Activated B cell treated with CpG ODN at 0.5 μM for 24 hours (primary cell): ENCODE results near the gene PLXNA4. TPM values are rescaled to one million over a fixed set of nuclear protein-coding genes. Genes with fewer than 3 reads are reported as not detected.

Source experiments
- ATAC-seq: fragments of 200-7000 bp; cut with Tn5 transposase; one replicate; pipeline ENCODE4 v1.10.0; 2021; ENCODE audit warnings: low read depth, mild to moderate bottlenecking, moderate library complexity
- CTCF ChIA-PET: fragments of 350-600 bp; sonication (Branson Sonifier 250); formaldehyde crosslinking; loops from one replicate; lab custom pipeline; 2021; ENCODE audit warnings: antibody characterized with exemption; lab: Charles Lee
- POLR2A ChIA-PET: fragments of 350-600 bp; sonication (Branson Sonifier 250); formaldehyde crosslinking; loops from one replicate; lab custom pipeline; 2021; ENCODE audit warnings: antibody characterized with exemption; lab: Charles Lee
- DNase-seq: peaks from one replicate; pipeline ENCODE4 v3.0.0; 2022
- H3K27ac Mint-ChIP-seq: one replicate; pipeline ENCODE4 v1.8.0; 2020; ENCODE audit warnings: mixed read lengths
- H3K27me3 Mint-ChIP-seq: one replicate; pipeline ENCODE4 v1.8.0; 2021; ENCODE audit warnings: mixed read lengths
- H3K36me3 Mint-ChIP-seq: one replicate; pipeline ENCODE4 v1.8.0; 2021; ENCODE audit warnings: low read depth, mixed read lengths
- H3K4me1 Mint-ChIP-seq: one replicate; pipeline ENCODE4 v1.8.0; 2021; ENCODE audit warnings: mixed read lengths
- H3K4me3 Mint-ChIP-seq: one replicate; pipeline ENCODE4 v1.8.0; 2020; ENCODE audit warnings: mild to moderate bottlenecking, mixed read lengths
- H3K9me3 Mint-ChIP-seq: one replicate; pipeline ENCODE4 v1.8.0; 2020; ENCODE audit warnings: mixed read lengths
- intact Hi-C: fragments of 100-400 bp; cut with micrococcal nuclease; formaldehyde crosslinking; loops from one replicate; pipeline ENCODE4 v1.15.1; 2024
- total RNA-seq: library from RNA; stranded (reverse); gene quantifications from 2 replicates; pipeline ENCODE4 v1.2.3, GENCODE V29; 2022
- TF ChIP-seq, protein P1 (sequence below): fragments of 200-600 bp; IDR thresholded peaks from one replicate; pipeline ENCODE4 v1.8.0; 2022; ENCODE audit warnings: antibody characterized with exemption, mild to moderate bottlenecking

PLXNA4 gene
- total RNA-seq, 1 donor from 2014 or later = not detected

DNA sequence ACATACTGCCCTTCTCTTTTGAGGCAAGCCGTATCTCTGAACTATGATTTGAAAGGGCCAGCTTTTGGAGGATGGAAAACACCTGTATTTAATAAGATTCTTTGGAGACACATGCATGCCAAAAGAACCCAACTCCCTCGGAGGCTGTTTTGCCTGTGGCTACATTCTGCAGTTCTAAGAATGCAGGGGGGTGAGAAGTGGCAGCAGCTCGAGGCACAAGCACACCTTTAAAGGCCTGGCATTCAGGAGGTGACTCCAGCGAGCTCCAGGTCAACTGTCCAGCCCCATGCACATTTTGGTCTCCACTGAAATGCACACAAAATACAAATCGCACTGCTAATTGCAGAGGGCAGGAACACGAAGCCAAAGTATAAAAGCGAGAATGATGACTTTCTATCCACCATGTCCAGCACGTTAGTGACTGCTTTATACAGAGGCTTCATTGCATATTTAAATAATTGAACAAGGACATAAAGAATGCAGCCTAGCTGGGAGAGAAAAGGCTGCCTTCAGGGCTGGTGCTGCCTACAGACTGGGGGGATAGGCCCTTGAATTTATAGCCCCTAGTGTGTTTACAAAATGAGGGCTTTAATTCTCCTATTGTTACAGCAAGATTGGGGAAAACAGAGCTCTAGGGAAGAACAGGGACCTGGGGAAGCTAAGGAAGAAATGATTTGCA, 359.3 kb downstream of the PLXNA4 start:
- no peaks in the 10 kb centered on the region for H3K4me1 Mint-ChIP-seq
- no peaks in the 10 kb centered on the region for H3K9me3 Mint-ChIP-seq
- no peak for DNase-seq
- intact Hi-C loops = no loop called here
- H3K27ac Mint-ChIP-seq = no peak overlapping the region
- no peaks in the 10 kb centered on the region for H3K36me3 Mint-ChIP-seq
- H3K4me3 Mint-ChIP-seq = no peak overlapping the region
- no peaks in the 10 kb centered on the region for H3K27me3 Mint-ChIP-seq
- POLR2A ChIA-PET = no interaction called here
- TF ChIP-seq, protein P1, sequence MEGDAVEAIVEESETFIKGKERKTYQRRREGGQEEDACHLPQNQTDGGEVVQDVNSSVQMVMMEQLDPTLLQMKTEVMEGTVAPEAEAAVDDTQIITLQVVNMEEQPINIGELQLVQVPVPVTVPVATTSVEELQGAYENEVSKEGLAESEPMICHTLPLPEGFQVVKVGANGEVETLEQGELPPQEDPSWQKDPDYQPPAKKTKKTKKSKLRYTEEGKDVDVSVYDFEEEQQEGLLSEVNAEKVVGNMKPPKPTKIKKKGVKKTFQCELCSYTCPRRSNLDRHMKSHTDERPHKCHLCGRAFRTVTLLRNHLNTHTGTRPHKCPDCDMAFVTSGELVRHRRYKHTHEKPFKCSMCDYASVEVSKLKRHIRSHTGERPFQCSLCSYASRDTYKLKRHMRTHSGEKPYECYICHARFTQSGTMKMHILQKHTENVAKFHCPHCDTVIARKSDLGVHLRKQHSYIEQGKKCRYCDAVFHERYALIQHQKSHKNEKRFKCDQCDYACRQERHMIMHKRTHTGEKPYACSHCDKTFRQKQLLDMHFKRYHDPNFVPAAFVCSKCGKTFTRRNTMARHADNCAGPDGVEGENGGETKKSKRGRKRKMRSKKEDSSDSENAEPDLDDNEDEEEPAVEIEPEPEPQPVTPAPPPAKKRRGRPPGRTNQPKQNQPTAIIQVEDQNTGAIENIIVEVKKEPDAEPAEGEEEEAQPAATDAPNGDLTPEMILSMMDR = no peak
- no peak for ATAC-seq
- CTCF ChIA-PET = no interaction called here

DNA sequence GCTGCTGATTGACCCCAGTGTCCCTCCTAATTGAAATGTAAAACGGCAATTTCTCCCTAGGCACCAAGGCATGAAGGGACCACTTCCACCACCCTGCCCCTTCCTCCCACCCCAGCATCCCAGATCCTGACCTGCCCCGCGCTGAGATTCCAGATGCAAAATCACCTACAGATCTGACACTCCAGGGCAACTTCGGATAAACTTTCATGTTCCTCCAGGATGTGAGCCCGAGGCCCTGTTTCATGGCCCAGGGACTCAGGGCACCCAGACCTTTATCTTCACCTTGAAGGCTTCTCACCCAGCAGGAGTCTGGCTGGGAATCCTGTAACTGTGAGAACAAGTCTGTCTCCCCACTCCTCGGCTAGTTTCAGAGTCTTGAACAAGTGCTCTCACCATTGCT, 361.8 kb downstream of the PLXNA4 start:
- ATAC-seq (no peak), DNase-seq (no peak)
- Mint-ChIP-seq H3K4me3 (no peak overlapping the region), H3K4me1 (no peaks in the 10 kb centered on the region), H3K27me3 (no peaks in the 10 kb centered on the region), H3K36me3 (no peaks in the 10 kb centered on the region), H3K9me3 (no peaks in the 10 kb centered on the region), H3K27ac (no peak overlapping the region)
- TF ChIP-seq, protein P1 = no peak
- ChIA-PET POLR2A (no interaction called here), CTCF (no interaction called here)
- intact Hi-C loops = no loop called here

DNA sequence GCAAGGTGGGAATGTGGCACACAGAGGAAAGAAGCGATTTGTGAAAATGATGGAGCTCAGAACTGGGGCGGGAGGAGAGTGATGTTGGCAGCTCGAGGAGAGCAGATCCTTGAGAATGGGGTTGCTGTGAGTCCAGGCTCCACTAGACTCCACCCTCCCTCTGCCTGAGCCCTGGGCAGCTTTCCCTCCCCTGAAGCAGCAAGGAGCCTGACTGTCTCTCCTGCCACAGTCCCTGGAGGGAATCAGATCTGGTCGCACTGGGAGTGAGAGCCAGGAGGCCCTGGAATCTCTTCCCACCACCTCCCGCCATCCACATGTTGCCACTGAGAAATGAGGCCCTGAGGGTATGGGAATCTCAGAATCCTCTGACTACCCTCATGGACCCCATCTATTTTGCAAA, 362.7 kb downstream of the PLXNA4 start:
- DNase-seq (no peak), ATAC-seq (no peak)
- H3K27me3 Mint-ChIP-seq = no peaks in the 10 kb centered on the region
- ChIA-PET CTCF (no interaction called here), POLR2A (no interaction called here)
- H3K4me3 Mint-ChIP-seq = no peak overlapping the region
- H3K27ac Mint-ChIP-seq = no peak overlapping the region
- H3K9me3 Mint-ChIP-seq = no peaks in the 10 kb centered on the region
- TF ChIP-seq, protein P1 = no peak
- no peaks in the 10 kb centered on the region for H3K4me1 Mint-ChIP-seq
- H3K36me3 Mint-ChIP-seq = no peaks in the 10 kb centered on the region
- intact Hi-C loops = no loop called here

DNA sequence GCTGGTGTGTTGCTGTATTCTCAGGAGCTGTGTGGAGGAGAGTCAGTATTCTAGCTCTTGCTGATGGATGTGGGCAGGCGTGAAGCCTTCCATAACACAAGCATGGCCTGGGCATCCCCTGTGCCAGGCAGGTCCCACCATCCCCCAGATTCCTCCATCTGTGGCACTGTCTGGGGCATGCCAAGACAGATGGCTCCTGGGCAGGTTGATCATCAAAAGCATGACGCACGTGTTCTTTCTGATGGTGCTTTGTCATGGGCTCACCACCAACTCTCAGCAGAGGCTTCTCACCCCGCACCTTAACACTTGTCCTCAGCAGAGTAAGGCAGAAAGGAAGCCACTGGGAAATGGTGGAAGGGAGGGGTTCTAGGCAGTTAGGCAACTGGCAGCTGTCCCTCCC, 364.3 kb downstream of the PLXNA4 start:
- Mint-ChIP-seq H3K36me3 (no peaks in the 10 kb centered on the region), H3K27ac (no peak overlapping the region), H3K27me3 (no peaks in the 10 kb centered on the region), H3K4me1 (no peaks in the 10 kb centered on the region), H3K4me3 (no peak overlapping the region), H3K9me3 (no peaks in the 10 kb centered on the region)
- CTCF ChIA-PET = no interaction called here
- no peak for DNase-seq
- POLR2A ChIA-PET = no interaction called here
- TF ChIP-seq, protein P1 = no peak
- ATAC-seq = no peak
- intact Hi-C loops = no loop called here

DNA sequence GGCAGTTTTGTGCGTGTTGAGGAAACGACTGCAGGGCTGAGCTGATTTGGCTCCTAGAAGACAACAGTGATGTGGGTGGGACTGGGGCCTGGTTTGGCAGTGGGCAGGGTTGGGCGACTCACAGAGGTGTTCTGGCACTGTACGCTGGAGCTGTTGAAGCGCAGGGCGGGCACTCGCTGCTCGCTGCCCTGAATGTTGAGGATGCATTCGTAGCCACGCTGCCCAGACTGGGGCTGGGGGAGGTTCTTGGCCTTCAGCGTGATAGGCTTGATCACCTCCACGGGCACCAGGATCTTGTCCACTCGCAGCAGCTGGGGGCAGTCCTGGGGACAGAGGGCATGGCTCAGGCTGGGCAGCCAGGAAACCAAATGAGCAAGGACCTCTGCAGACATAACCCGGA, 365.4 kb downstream of the PLXNA4 start:
- no peaks in the 10 kb centered on the region for H3K4me1 Mint-ChIP-seq
- TF ChIP-seq, protein P1 = no peak
- no peaks in the 10 kb centered on the region for H3K36me3 Mint-ChIP-seq
- no peaks in the 10 kb centered on the region for H3K9me3 Mint-ChIP-seq
- ATAC-seq = no peak
- no peak for DNase-seq
- no peaks in the 10 kb centered on the region for H3K27me3 Mint-ChIP-seq
- H3K27ac Mint-ChIP-seq = no peak overlapping the region
- intact Hi-C loops = no loop called here
- ChIA-PET POLR2A (no interaction called here), CTCF (no interaction called here)
- H3K4me3 Mint-ChIP-seq = no peak overlapping the region
